ENCODE data around the gene CDH13.

The CDH13 gene

GRCh38 chr16:83599789-83600462, 973.2 kb downstream of the CDH13 start:
- Histone ChIP-seq H3K36me3 (ENCODE audit: insufficient read depth, low read length) (no peaks in the 10 kb centered on the region), H3K27me3 (ENCODE audit: insufficient read depth, low read length) (no peaks in the 10 kb centered on the region), H3K4me3 (ENCODE audit: low read depth, low read length) (no peak overlapping the region), H3K79me2 (ENCODE audit: control insufficient read depth, insufficient read depth, low read length, unreplicated experiment) (no peaks in the 10 kb centered on the region), H3K27ac (ENCODE audit: low read depth, low read length) (no peak overlapping the region), H2AFZ (ENCODE audit: low read length, unreplicated experiment) (no peak overlapping the region), H3K4me1 (ENCODE audit: control insufficient read depth, insufficient read depth, low read length, unreplicated experiment) (no peaks in the 10 kb centered on the region)

DNA sequence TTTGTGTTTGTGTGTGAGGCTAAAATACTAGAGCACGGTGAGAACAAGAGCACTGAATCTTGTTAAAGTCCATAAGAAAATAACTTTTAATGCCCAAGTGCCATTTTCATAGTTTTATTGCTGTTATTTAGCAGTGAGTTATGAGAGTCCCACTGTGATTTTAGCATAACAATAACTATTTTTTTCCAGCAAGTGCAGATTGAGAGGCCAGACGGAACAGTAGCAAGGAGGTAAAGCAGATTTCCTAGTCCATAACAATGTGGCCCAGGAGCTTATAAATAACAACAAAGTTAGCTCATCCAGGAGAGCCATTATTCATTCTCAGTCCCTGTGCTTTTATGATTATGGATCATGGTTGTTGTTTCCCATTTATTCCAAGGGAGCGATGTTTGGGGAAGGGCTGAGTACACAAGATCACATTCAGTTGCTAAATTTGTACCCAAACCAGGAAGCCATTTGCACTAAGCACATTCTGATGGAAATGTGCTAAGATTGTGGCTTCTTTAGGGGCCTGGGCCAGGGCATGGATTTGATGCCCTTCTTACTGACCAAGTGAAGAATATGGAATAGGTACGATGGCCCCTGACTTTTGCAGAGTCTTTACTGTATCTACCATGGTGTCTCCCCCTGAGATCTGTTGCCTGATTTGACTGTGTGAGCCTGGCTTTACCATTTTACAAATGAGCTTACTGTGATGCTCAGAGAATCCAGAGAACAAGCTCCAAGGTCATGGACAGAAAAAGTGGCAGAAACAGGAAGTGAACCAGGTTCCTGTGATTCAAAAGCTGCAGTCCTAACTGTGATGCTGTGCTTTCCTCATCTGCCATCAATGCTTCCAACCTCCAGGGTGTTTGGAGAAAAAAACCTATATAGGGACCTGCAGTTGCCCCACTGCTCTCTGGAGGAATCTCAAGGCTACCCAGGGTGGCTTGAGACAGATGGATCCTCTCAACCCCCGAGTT, 976.3 kb downstream of the CDH13 start:
- H3K4me3 ChIP-seq (ENCODE audit: low read depth, low read length), result no peak overlapping the region
- H3K36me3 ChIP-seq (ENCODE audit: insufficient read depth, low read length), result no peaks in the 10 kb centered on the region
- H3K27me3 ChIP-seq (ENCODE audit: insufficient read depth, low read length), result no peaks in the 10 kb centered on the region
- H2AFZ ChIP-seq (ENCODE audit: low read length, unreplicated experiment), result no peak overlapping the region
- no peak overlapping the region for H3K27ac ChIP-seq (ENCODE audit: low read depth, low read length)
- H3K79me2 ChIP-seq (ENCODE audit: control insufficient read depth, insufficient read depth, low read length, unreplicated experiment), result no peaks in the 10 kb centered on the region
- H3K4me1 ChIP-seq (ENCODE audit: control insufficient read depth, insufficient read depth, low read length, unreplicated experiment), result no peaks in the 10 kb centered on the region

DNA sequence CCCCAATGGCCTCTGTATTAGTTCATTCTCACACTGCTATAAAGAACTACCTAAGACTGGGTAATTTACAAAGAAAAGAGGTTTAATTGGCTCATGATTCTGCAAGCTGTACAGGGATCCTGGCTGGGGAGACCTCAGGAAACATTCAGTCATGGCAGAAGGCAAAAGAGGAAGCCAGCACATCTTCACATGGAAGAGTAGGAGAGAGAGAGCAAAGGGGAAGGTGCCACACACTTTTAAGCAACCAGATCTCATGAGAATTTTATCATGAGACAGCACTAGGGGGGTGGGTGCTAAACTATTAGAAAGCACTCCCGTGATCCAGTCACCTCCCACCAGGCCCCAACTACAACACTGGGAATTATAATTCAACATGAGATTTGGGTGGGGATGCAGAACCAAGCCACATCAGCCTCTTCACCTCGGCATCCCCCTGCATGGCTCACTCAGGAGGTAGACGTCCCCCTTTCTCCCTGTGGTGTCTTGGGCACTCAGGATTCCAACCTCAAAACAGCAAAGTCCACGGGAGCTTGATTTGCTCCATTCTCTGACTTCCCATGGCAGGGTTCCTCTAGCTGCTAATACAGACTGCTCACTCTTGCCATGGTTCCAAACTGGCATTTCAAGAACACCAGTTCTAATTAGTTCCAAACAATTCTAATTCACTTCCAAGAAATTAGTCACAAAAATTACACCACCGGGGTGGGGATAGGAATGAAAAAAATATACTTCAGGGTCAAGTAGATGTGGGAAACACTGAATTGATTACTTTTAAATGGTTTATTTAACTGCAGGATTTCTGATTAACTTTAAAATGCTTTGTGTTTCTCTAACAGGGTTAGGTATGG, 977.2 kb downstream of the CDH13 start:
- H3K4me3 ChIP-seq (ENCODE audit: low read depth, low read length), result no peak overlapping the region

DNA sequence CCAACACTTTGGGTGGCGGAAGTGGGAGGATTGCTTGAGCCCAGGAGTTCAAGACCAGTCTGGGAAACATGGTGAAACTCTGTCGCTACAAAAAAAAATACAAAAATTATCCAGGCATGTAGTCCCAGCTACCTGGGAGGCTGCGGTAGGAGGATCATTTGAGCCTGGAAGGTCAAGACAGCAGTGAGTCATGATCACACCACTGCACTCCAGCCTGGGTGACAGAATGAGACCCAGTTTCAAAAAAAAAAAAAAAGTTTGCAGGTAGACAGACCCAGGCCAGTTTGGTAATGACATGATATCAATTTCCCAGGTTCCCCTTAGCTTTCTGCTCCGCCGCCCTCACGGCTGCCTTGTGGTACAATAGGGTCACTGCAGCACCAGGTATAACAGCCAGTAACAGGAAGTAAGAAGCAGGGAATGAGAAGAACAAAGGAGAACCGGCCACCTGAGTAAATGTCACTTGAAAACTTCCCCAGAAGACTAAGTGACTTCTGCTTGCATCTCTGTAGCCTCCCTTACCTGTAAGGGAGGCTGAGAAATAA, 979.8 kb downstream of the CDH13 start:
- H3K79me2 ChIP-seq (ENCODE audit: control insufficient read depth, insufficient read depth, low read length, unreplicated experiment), result no peaks in the 10 kb centered on the region
- no peaks in the 10 kb centered on the region for H3K27me3 ChIP-seq (ENCODE audit: insufficient read depth, low read length)
- H2AFZ ChIP-seq (ENCODE audit: low read length, unreplicated experiment), result no peak overlapping the region
- H3K4me1 ChIP-seq (ENCODE audit: control insufficient read depth, insufficient read depth, low read length, unreplicated experiment), result no peaks in the 10 kb centered on the region
- no peak overlapping the region for H3K4me3 ChIP-seq (ENCODE audit: low read depth, low read length)
- H3K27ac ChIP-seq (ENCODE audit: low read depth, low read length), result no peak overlapping the region
- H3K36me3 ChIP-seq (ENCODE audit: insufficient read depth, low read length), result no peaks in the 10 kb centered on the region

More for the DNA sequence above, 977.2 kb downstream of the CDH13 start:
- Histone ChIP-seq H3K4me1 (ENCODE audit: control insufficient read depth, insufficient read depth, low read length, unreplicated experiment) (no peaks in the 10 kb centered on the region), H3K79me2 (ENCODE audit: control insufficient read depth, insufficient read depth, low read length, unreplicated experiment) (no peaks in the 10 kb centered on the region), H3K27ac (ENCODE audit: low read depth, low read length) (no peak overlapping the region), H3K36me3 (ENCODE audit: insufficient read depth, low read length) (no peaks in the 10 kb centered on the region), H3K27me3 (ENCODE audit: insufficient read depth, low read length) (no peaks in the 10 kb centered on the region), H2AFZ (ENCODE audit: low read length, unreplicated experiment) (no peak overlapping the region)

DNA sequence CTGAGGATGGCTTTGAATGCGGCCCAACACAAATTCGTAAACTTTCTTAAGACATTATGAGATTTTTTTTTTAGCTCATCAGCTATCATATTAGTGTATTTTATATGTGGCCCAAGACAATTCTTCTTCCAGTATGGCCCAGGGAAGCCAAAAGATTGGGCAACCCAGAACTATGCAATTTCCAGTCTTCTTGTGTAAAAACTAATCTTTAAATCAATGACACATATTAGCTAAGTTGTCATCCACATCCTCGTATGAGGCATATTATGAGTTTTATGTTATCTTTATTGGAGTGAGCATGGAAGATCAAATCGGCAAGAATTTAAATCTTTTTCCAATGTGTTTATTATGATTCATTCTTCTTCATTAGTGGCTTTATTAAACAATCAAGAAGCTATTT, 982.4 kb downstream of the CDH13 start:
- Histone ChIP-seq H3K27ac (ENCODE audit: low read depth, low read length) (no peak overlapping the region), H3K4me1 (ENCODE audit: control insufficient read depth, insufficient read depth, low read length, unreplicated experiment) (no peaks in the 10 kb centered on the region), H3K36me3 (ENCODE audit: insufficient read depth, low read length) (no peaks in the 10 kb centered on the region), H3K27me3 (ENCODE audit: insufficient read depth, low read length) (no peaks in the 10 kb centered on the region), H2AFZ (ENCODE audit: low read length, unreplicated experiment) (no peak overlapping the region), H3K79me2 (ENCODE audit: control insufficient read depth, insufficient read depth, low read length, unreplicated experiment) (no peaks in the 10 kb centered on the region), H3K4me3 (ENCODE audit: low read depth, low read length) (no peak overlapping the region)

GRCh38 chr16:83615141-83615952, 988.6 kb downstream of the CDH13 start:
- Histone ChIP-seq H2AFZ (ENCODE audit: low read length, unreplicated experiment) (no peak overlapping the region), H3K4me1 (ENCODE audit: control insufficient read depth, insufficient read depth, low read length, unreplicated experiment) (no peaks in the 10 kb centered on the region), H3K36me3 (ENCODE audit: insufficient read depth, low read length) (no peaks in the 10 kb centered on the region), H3K27me3 (ENCODE audit: insufficient read depth, low read length) (no peaks in the 10 kb centered on the region), H3K27ac (ENCODE audit: low read depth, low read length) (no peak overlapping the region), H3K79me2 (ENCODE audit: control insufficient read depth, insufficient read depth, low read length, unreplicated experiment) (no peaks in the 10 kb centered on the region), H3K4me3 (ENCODE audit: low read depth, low read length) (no peak overlapping the region)

DNA sequence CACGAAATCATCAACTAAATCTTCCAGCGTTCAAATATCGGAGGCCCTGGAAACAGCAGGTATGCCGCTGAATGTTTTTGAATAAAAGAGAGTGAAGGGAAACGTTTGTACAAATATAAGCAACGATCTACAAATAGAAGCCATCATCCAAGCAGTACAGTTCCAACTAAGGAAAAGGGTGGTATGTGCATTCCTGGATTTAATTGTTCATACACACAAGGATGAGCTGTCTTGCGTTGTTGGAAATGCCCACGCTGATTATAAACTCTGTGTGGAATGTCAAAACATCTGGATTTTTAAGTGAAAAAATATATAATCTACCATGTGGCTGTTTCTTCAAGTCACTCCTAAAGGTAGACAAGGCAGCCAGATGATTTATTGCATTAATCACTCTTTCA, 989.2 kb downstream of the CDH13 start:
- Histone ChIP-seq H3K27ac (ENCODE audit: low read depth, low read length) (no peak overlapping the region), H3K79me2 (ENCODE audit: control insufficient read depth, insufficient read depth, low read length, unreplicated experiment) (no peaks in the 10 kb centered on the region), H3K27me3 (ENCODE audit: insufficient read depth, low read length) (no peaks in the 10 kb centered on the region), H3K4me3 (ENCODE audit: low read depth, low read length) (no peak overlapping the region), H3K4me1 (ENCODE audit: control insufficient read depth, insufficient read depth, low read length, unreplicated experiment) (no peaks in the 10 kb centered on the region), H2AFZ (ENCODE audit: low read length, unreplicated experiment) (no peak overlapping the region), H3K36me3 (ENCODE audit: insufficient read depth, low read length) (no peaks in the 10 kb centered on the region)

GRCh38 chr16:83619381-83620150, 992.8 kb downstream of the CDH13 start:
- Histone ChIP-seq H3K4me3 (ENCODE audit: low read depth, low read length) (no peak overlapping the region), H3K79me2 (ENCODE audit: control insufficient read depth, insufficient read depth, low read length, unreplicated experiment) (no peaks in the 10 kb centered on the region), H3K36me3 (ENCODE audit: insufficient read depth, low read length) (no peaks in the 10 kb centered on the region), H2AFZ (ENCODE audit: low read length, unreplicated experiment) (no peak overlapping the region), H3K27ac (ENCODE audit: low read depth, low read length) (no peak overlapping the region), H3K4me1 (ENCODE audit: control insufficient read depth, insufficient read depth, low read length, unreplicated experiment) (no peaks in the 10 kb centered on the region), H3K27me3 (ENCODE audit: insufficient read depth, low read length) (no peaks in the 10 kb centered on the region)

DNA sequence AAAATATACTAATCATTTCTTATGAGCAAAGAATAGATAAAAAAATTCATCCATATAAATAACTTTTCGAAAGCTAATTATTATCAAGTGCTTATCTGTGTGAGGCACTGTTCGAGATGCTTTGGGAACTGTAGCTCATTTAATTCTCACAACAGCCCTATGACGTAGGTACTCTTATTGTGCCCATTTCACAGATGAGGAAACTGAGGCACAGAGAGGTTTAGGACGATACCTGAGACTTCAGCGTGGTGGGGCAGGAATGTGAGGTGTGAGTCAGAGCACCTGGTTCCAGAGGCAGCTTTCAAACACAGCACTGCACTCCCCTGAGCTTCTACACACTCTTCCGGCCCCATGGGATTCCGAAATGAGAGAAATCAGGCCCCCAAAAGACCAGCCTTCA, 995.2 kb downstream of the CDH13 start:
- Histone ChIP-seq H3K4me3 (ENCODE audit: low read depth, low read length) (no peak overlapping the region), H3K27ac (ENCODE audit: low read depth, low read length) (no peak overlapping the region), H2AFZ (ENCODE audit: low read length, unreplicated experiment) (no peak overlapping the region), H3K4me1 (ENCODE audit: control insufficient read depth, insufficient read depth, low read length, unreplicated experiment) (no peaks in the 10 kb centered on the region), H3K27me3 (ENCODE audit: insufficient read depth, low read length) (no peaks in the 10 kb centered on the region), H3K79me2 (ENCODE audit: control insufficient read depth, insufficient read depth, low read length, unreplicated experiment) (no peaks in the 10 kb centered on the region), H3K36me3 (ENCODE audit: insufficient read depth, low read length) (no peaks in the 10 kb centered on the region)

Measured in ACC112 (cell line).